ENCODE results near the gene PRMT1.
A peak's percentile ranks its signal among the peaks of the same experiment; 100 is the strongest.
"Not testable (repeated sequence)": the region's sequence is repeated elsewhere in the genome, so short reads cannot be mapped to it uniquely, and the experiment has no call there.

PRMT1 gene

DNA sequence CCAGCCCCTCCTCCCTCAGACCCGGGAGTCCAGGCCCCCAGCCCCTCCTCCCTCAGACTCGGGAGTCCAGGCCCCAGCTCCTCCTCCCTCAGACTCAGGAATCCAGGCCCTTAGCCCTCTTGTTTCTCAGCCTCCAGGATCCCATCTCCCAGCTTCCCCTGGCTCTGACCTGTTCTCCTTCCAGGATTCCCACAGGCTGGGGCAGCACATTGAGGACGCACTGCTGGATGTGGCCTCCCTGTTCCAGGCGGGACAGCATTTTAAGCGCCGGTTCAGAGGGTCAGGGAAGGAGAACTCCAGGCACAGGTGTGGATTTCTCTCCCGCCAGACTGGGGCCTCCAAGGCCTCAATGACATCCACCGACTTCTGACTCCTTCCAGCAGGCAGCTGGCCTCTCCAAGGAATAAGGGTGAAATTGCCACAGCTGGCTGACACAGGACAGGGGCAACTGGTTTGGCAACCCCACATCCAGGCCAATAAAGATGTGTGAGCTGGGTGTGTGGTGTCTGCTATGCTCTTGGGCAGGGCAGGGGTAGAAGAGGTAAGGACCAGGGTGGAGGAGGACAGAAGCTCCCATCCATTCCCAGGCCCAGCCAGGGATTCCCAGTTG is 36.3 kb downstream of the PRMT1 start:
- Mint-ChIP-seq H3K27ac (no peak overlapping the region), H3K4me1 (ENCODE audit: low read depth in 2 of 2) (peaks cover 12 to 18% of the 10 kb centered on the region in 2 donors), H3K4me3 (no peak overlapping the region), H3K27me3 (peaks cover 19 to 33% of the 10 kb centered on the region in 2 donors), H3K9me3 (no peaks in the 10 kb centered on the region), H3K36me3 (ENCODE audit: insufficient read depth) (peaks cover 7% of the 10 kb centered on the region)
- no peak for ATAC-seq (replicated peaks)
- DNase-seq, result no peak

DNA sequence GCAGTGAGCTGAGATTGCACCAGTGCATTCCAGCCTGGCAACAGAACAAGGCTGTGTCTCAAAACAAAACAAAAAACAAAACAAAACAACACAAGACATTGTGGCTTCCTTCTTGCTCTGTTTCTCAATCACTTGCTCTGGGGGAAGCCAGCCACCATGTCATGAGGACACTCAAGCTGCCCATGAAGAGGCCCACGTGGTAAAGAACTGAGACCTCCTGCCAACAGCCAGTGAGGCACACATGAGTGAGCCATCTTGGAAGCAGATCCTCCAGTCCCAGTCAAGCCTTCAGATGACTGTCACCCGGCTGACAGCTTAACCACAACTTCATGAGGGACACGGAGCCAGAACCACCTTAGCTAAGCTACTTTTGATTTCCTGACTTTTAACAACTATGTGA is 39.1 kb downstream of the PRMT1 start:
- H3K4me3 Mint-ChIP-seq, result no peak overlapping the region
- peaks cover 12 to 18% of the 10 kb centered on the region in 2 donors for H3K4me1 Mint-ChIP-seq (ENCODE audit: low read depth in 2 of 2)
- H3K36me3 Mint-ChIP-seq (ENCODE audit: insufficient read depth), result peaks cover 14% of the 10 kb centered on the region
- no peak for ATAC-seq (replicated peaks)
- peaks cover 0 to 7% of the 10 kb centered on the region in 2 donors for H3K27me3 Mint-ChIP-seq
- DNase-seq, result no peak
- no peak overlapping the region for H3K27ac Mint-ChIP-seq
- H3K9me3 Mint-ChIP-seq, result no peaks in the 10 kb centered on the region

DNA sequence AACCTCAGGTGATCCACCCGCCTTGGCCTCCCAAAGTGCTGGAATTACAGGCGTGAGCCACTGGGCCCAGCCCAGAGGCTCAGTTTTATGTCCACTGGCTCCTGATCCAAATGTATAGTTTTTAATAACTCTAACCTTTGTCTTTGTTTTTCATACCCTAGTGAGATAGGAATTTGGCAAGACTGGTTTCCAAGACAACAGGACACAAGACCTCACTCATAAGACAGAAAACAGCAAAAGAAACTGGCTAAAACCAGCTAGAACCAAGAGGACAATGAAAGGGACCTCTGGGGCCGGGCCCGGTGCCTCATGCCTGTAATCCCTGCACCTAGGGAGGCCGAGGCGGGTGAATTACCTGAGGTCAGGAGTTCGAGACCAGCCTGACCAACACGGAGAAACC is 41.4 kb downstream of the PRMT1 start:
- no peak for ATAC-seq (replicated peaks)
- H3K36me3 Mint-ChIP-seq (ENCODE audit: insufficient read depth), result peaks cover 17% of the 10 kb centered on the region
- peaks cover 12 to 14% of the 10 kb centered on the region in 2 donors for H3K4me1 Mint-ChIP-seq (ENCODE audit: low read depth in 2 of 2)
- peak overlapping the region in 1 of 2 donors; percentile 95 for H3K27ac Mint-ChIP-seq
- no peaks in the 10 kb centered on the region for H3K27me3 Mint-ChIP-seq
- DNase-seq, result no peak
- H3K9me3 Mint-ChIP-seq, result no peaks in the 10 kb centered on the region
- peak overlapping the region; percentile 57 to 94 for H3K4me3 Mint-ChIP-seq

DNA sequence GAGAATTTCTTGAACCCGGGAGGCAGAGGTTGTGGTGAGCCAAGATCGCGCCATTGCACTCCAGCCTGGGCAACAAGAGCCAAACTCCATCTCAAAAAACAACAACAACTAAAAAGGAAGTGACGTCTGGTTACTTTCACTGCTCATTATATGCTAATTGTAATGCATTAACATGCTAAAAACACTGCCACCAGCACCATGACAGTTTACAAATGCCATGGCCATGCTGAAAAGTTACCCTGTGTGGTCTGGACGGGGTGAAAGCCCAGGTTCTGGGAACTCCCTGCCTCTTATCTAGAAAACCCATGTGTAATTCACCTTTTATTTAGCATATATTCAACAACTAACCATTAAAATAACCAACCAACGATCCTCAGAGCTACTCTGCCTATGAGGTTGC is 41.9 kb downstream of the PRMT1 start:
- H3K4me1 Mint-ChIP-seq (ENCODE audit: low read depth in 2 of 2), result peaks cover 12 to 14% of the 10 kb centered on the region in 2 donors
- no peaks in the 10 kb centered on the region for H3K27me3 Mint-ChIP-seq
- peaks cover 17% of the 10 kb centered on the region for H3K36me3 Mint-ChIP-seq (ENCODE audit: insufficient read depth)
- H3K27ac Mint-ChIP-seq, result no peak overlapping the region
- DNase-seq (no peak), ATAC-seq (replicated peaks) (no peak)
- H3K4me3 Mint-ChIP-seq, result peak overlapping the region; percentile 25 to 53
- no peaks in the 10 kb centered on the region for H3K9me3 Mint-ChIP-seq

DNA sequence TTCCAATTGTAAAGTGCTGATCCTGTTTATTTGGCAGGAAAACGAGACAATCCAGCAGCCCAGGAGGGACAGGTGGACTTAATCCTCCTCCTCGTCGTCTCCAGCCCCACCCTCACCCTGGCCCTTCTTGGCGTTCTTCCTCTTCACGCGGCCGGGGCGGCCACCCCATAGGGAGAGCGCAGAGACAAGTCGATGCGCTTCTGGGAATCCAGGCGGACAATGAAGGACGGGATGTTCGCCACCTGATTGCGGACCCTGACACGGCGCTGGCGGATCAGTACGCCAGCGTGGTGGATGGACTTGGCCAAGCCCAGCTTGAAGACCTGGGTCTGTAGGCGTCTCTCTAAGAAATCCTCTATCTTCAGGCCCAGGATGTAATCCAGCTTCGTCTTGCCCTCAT is 42.3 kb downstream of the PRMT1 start:
- ATAC-seq (replicated peaks); DNase-seq; H3K27ac Mint-ChIP-seq; H3K9me3 Mint-ChIP-seq; H3K27me3 Mint-ChIP-seq: not testable (repeated sequence)
- Mint-ChIP-seq H3K4me3 (peak overlapping the region; percentile 25 to 53), H3K36me3 (ENCODE audit: insufficient read depth) (peaks cover 17% of the 10 kb centered on the region), H3K4me1 (ENCODE audit: low read depth in 2 of 2) (peaks cover 12 to 14% of the 10 kb centered on the region in 2 donors)

DNA sequence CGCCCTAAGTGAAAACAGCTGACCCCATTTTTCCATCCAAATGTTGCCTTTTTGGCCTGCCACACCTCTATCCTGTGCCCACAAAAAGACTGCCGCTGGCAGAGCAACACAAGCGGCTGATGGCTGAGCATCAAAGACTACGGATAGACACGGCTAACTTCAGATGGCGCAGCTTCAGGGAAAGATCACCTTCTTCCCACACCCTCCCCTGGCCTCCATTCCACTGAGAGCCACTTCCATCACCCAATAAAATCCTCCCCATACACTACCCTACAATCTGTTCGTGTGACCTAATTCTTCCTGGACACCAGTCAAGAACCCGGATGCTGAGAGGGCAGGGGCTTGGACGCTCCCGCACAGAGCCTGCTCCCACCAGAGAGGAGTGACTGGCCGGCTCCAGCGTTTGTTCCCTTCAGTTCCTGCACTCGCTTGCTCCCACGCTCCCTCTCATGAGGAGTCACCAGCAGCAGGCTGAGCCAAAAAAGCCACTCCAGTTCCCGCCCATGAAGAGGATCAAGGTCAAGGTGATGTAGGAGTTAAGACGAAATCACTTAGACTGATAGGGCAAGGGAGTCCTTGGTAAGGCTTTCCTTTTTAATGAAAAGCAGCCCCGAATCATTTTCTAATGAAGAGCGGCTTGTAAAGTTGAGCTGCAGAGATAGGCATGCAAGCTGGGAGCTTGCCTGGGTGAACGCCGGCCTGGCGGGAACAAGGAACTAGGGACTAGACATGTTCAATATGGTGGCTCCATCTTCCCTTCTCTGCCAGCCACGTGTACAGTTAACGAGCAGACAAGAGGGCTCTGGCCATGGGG is 50.4 kb downstream of the PRMT1 start:
- no peaks in the 10 kb centered on the region for H3K4me1 Mint-ChIP-seq (ENCODE audit: low read depth in 2 of 2)
- no peak for ATAC-seq (replicated peaks)

DNA sequence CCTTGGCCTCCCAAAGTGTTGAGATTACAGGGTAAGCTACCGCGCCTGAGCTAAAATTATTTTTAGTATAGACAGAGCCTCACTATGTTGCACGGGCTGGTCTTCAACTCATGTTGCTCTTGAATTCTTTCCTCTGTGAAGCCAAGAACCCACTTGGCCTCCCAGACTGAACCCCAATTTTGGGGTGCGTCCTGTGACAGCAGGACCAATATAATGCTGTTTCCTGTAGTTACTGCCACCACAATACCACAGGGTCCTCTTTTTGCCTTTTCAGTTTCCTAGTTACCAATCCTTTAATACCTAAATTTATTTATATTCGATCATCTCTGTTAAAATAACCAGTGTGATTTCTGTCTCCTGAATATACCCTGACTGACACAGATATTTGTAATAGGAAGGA is 53.1 kb downstream of the PRMT1 start:
- H3K9me3 Mint-ChIP-seq, result no peaks in the 10 kb centered on the region
- H3K27ac Mint-ChIP-seq, result no peak overlapping the region
- DNase-seq (no peak), ATAC-seq (replicated peaks) (no peak)
- no peaks in the 10 kb centered on the region for H3K4me1 Mint-ChIP-seq (ENCODE audit: low read depth in 2 of 2)
- H3K36me3 Mint-ChIP-seq (ENCODE audit: insufficient read depth), result no peaks in the 10 kb centered on the region
- H3K4me3 Mint-ChIP-seq, result no peak overlapping the region
- H3K27me3 Mint-ChIP-seq, result peaks cover 3 to 6% of the 10 kb centered on the region in 2 donors

More for the DNA sequence above, 50.4 kb downstream of the PRMT1 start:
- H3K36me3 Mint-ChIP-seq (ENCODE audit: insufficient read depth), result peaks cover 2% of the 10 kb centered on the region
- H3K9me3 Mint-ChIP-seq, result no peaks in the 10 kb centered on the region
- DNase-seq, result no peak
- H3K4me3 Mint-ChIP-seq, result no peak overlapping the region
- peaks cover 0 to 6% of the 10 kb centered on the region in 2 donors for H3K27me3 Mint-ChIP-seq
- no peak overlapping the region for H3K27ac Mint-ChIP-seq

Data from effector memory CD8-positive, alpha-beta T cell (primary cell).